NCI-H2107 (cell line): ENCODE data around the gene SGSM1.

Experiments used
- DNase-seq: peaks from one replicate; lab custom pipeline; 2025; lab: John Stamatoyannopoulos, UW

The SGSM1 gene

GRCh38 chr22:24805790-24806662 is at the start of gene SGSM1:
Gene SGSM1, plus strand, starts transcription at chr22:24806211. Its CDS starts 115 bp downstream, at chr22:24806326.
- peak; percentile 53 for DNase-seq

- DNase-seq, result no peak
Observed at GRCh38 chr22:24758164-24758799, 47.7 kb upstream of the SGSM1 start.

- no peak for DNase-seq
Observed at GRCh38 chr22:24759765-24760164, 46.2 kb upstream of the SGSM1 start.

- no peak for DNase-seq
Observed at GRCh38 chr22:24760708-24761306, 45.2 kb upstream of the SGSM1 start.

GRCh38 chr22:24761888-24762675 is 43.9 kb upstream of the SGSM1 start:
- DNase-seq, result no peak

GRCh38 chr22:24763872-24764485 is 42.0 kb upstream of the SGSM1 start:
- DNase-seq, result no peak

- no peak for DNase-seq
Observed at GRCh38 chr22:24765166-24765565, 40.8 kb upstream of the SGSM1 start.

GRCh38 chr22:24768537-24769374 is 37.3 kb upstream of the SGSM1 start:
- DNase-seq, result peak; percentile 31

- no peak for DNase-seq
Observed at GRCh38 chr22:24772493-24773220, 33.4 kb upstream of the SGSM1 start.

GRCh38 chr22:24775769-24776492 is 30.1 kb upstream of the SGSM1 start:
- DNase-seq, result no peak

GRCh38 chr22:24776525-24776924 is 29.5 kb upstream of the SGSM1 start:
- no peak for DNase-seq

GRCh38 chr22:24789516-24789915 is 16.5 kb upstream of the SGSM1 start:
- no peak for DNase-seq

- no peak for DNase-seq
Observed at GRCh38 chr22:24791362-24791761, 14.6 kb upstream of the SGSM1 start.

- DNase-seq, result no peak
Observed at GRCh38 chr22:24796056-24796455, 10.0 kb upstream of the SGSM1 start.

- DNase-seq, result no peak
Observed at GRCh38 chr22:24796860-24797259, 9.2 kb upstream of the SGSM1 start.

GRCh38 chr22:24801901-24802465 is 4.0 kb upstream of the SGSM1 start:
- no peak for DNase-seq

GRCh38 chr22:24803064-24803542 is 2.9 kb upstream of the SGSM1 start:
- no peak for DNase-seq

GRCh38 chr22:24806663-24807001 is 621 bp downstream of the SGSM1 start:
- DNase-seq, result no peak
